Posterior cingulate gyrus (tissue), 11 donors: ENCODE measurements around the gene MRPL53.
"Not testable (repeated sequence)": the region's sequence is repeated elsewhere in the genome, so short reads cannot be mapped to it uniquely, and the experiment has no call there.

Experiments
- DNase-seq, 10 donors: peaks; one replicate each; pipeline versions ENCODE4 v3.0.0 to v3.0.0-alpha.2; 2020 to 2021; ENCODE audit warnings: mixed read lengths in 3 of 10
- intact Hi-C: fragments of 100-400 bp; cut with DNase I; formaldehyde crosslinking; loops from one replicate; pipeline ENCODE4 v1.15.1; 2023

The MRPL53 gene

GRCh38 chr2:74458938-74459363, 13.5 kb downstream of the MRPL53 start:
- intact Hi-C loops, result loop anchor here (5.0 kb wide), 1 partner anchor 37 kb away; the partner anchor contains the start of genes C2orf81 and WDR54
- peak in 1 of 10 donors; percentile 55 for DNase-seq

GRCh38 chr2:74458132-74458937, 14.1 kb downstream of the MRPL53 start, which contains the start of gene WBP1:
WBP1 (plus strand) TSS chr2:74458438; CDS start chr2:74458603, 165 bp downstream.
- intact Hi-C loops, result loop anchor here (5.0 kb wide), 1 partner anchor 36 kb away; the partner anchor contains the start of genes C2orf81 and WDR54
- peak; percentile 99 to 100 (median 100) for DNase-seq

GRCh38 chr2:74457549-74458131, 14.8 kb downstream of the MRPL53 start:
- intact Hi-C loops, result loop anchor here (5.0 kb wide), 1 partner anchor 35 kb away; the partner anchor contains the start of genes C2orf81 and WDR54
- DNase-seq, result peak; percentile 43 to 94 (median 65)

- no peak for DNase-seq
- intact Hi-C loops, result loop anchor here (5.0 kb wide), 1 partner anchor 35 kb away; the partner anchor contains the start of genes C2orf81 and WDR54
Observed at GRCh38 chr2:74457129-74457548, 15.3 kb downstream of the MRPL53 start.

- DNase-seq, result peak; percentile 92 to 99 (median 95)
- intact Hi-C loops, result loop anchor here (1.0 to 5.0 kb wide), 4 partner anchors 14 to 73 kb away; partner anchors contain the start of genes C2orf81, DCTN1, RTKN and TTC31
Observed at GRCh38 chr2:74454654-74455511, 17.6 kb downstream of the MRPL53 start, which contains the start of gene INO80B. INO80B (plus strand) TSS chr2:74455087; CDS start chr2:74455117, 30 bp downstream.

GRCh38 chr2:74450570-74451190, 21.8 kb downstream of the MRPL53 start:
- intact Hi-C loops, result loop anchor here (5.0 kb wide), 1 partner anchor 68 kb away; the partner anchor contains the start of gene DCTN1
- DNase-seq, result no peak

- DNase-seq, result no peak
- intact Hi-C loops, result no loop called here
Observed at GRCh38 chr2:74448771-74449170, 23.7 kb downstream of the MRPL53 start.

GRCh38 chr2:74447230-74447999, 25.1 kb downstream of the MRPL53 start:
- intact Hi-C loops, result no loop called here
- DNase-seq, result peak in 1 of 10 donors; percentile 18

GRCh38 chr2:74444498-74445318, 27.8 kb downstream of the MRPL53 start:
- DNase-seq, result peak in 2 of 10 donors; percentile 3 to 43
- intact Hi-C loops, result no loop called here

- DNase-seq, result peak in 1 of 10 donors; percentile 39
- intact Hi-C loops, result not testable (repeated sequence)
Observed at GRCh38 chr2:74442483-74443297, 29.8 kb downstream of the MRPL53 start.

GRCh38 chr2:74441690-74442482, 30.6 kb downstream of the MRPL53 start, which contains the start of gene RTKN:
RTKN (minus strand) TSS chr2:74441937; CDS start chr2:74441816, 121 bp downstream.
- peak in 3 of 10 donors; percentile 40 to 83 (median 78) for DNase-seq
- intact Hi-C loops, result loop anchor here (2.0 kb wide), 1 partner anchor 13 kb away; the partner anchor contains the start of gene INO80B

GRCh38 chr2:74441170-74441689, 31.2 kb downstream of the MRPL53 start:
- intact Hi-C loops, result loop anchor here (2.0 kb wide), 1 partner anchor 14 kb away; the partner anchor contains the start of gene INO80B
- peak in 3 of 10 donors; percentile 36 to 86 (median 80) for DNase-seq

GRCh38 chr2:74440378-74441169, 31.9 kb downstream of the MRPL53 start:
- DNase-seq, result peak; percentile 79 to 99 (median 86)

GRCh38 chr2:74439803-74440377, 32.6 kb downstream of the MRPL53 start:
- intact Hi-C loops, result loop anchor here (2.0 kb wide), 1 partner anchor 15 kb away; the partner anchor contains the start of gene INO80B

More at GRCh38 chr2:74440378-74441169, 31.9 kb downstream of the MRPL53 start:
- intact Hi-C loops, result loop anchor here (2.0 kb wide), 1 partner anchor 14 kb away; the partner anchor contains the start of gene INO80B

More at GRCh38 chr2:74439803-74440377, 32.6 kb downstream of the MRPL53 start:
- peak; percentile 77 to 98 (median 90) for DNase-seq
